ENCODE data around the gene PCDHA1. TPM values are rescaled to one million over a fixed set of nuclear protein-coding genes. Genes with fewer than 3 reads are reported as not detected.

PCDHA1 gene
- total RNA-seq, 4 donors from 2014 or later: 0.41 TPM; not detected in 3

DNA sequence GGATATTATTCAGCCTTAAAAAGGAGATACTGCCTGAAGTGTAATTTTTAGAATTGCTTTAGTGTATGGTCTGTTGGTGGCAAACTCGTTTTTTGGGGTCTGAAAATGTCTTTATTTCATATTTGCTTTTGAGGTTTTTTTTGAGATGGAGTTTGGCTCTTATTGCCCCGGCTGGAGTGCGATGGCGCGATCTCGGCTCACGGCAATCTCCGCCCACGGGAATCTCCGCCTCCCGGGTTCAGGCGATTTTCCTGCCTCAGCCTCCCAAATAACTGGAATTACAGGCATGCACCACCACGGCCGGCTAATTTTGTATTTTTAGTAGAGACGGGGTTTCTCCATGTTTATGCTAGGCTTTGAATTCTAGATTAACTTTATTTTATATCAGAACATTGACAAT is 245.1 kb downstream of the PCDHA1 start:
- Histone ChIP-seq H3K9me3 (no peaks in the 10 kb centered on the region), H3K4me3 (no peak overlapping the region), H3K27me3 (no peaks in the 10 kb centered on the region), H3K4me1 (no peaks in the 10 kb centered on the region), H3K36me3 (no peaks in the 10 kb centered on the region), H3K27ac (no peak overlapping the region)
- TF ChIP-seq, protein P1, sequence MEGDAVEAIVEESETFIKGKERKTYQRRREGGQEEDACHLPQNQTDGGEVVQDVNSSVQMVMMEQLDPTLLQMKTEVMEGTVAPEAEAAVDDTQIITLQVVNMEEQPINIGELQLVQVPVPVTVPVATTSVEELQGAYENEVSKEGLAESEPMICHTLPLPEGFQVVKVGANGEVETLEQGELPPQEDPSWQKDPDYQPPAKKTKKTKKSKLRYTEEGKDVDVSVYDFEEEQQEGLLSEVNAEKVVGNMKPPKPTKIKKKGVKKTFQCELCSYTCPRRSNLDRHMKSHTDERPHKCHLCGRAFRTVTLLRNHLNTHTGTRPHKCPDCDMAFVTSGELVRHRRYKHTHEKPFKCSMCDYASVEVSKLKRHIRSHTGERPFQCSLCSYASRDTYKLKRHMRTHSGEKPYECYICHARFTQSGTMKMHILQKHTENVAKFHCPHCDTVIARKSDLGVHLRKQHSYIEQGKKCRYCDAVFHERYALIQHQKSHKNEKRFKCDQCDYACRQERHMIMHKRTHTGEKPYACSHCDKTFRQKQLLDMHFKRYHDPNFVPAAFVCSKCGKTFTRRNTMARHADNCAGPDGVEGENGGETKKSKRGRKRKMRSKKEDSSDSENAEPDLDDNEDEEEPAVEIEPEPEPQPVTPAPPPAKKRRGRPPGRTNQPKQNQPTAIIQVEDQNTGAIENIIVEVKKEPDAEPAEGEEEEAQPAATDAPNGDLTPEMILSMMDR (IDR thresholded peaks at IDR 0.05): no peak
- TF ChIP-seq POLR2A (IDR thresholded peaks at IDR 0.05): no peak
- intact Hi-C loops (cut with DNase I; ENCODE audit: low total_unique reads): no loop called here
- DNase-seq: no peak

DNA sequence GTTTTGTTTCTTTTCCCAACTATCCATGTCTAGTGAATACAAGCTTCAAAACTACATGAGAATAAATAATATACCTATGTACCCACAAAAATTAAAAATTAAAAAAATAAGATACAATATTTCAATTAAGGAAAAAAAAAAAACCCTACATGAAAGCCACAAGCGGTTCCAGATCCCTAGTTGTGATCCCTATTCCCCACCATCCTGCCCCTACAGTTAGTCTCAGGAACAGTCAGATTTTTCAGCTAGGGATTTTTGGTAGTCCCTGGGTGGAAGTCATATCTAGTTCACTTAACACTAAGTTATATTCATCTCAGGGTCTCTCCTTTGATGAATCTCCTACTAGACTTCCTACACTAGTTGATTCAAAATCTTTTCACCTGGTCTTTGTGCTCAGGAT is 246.7 kb downstream of the PCDHA1 start:
- Histone ChIP-seq H3K9me3 (no peaks in the 10 kb centered on the region), H3K4me3 (no peak overlapping the region), H3K27me3 (no peaks in the 10 kb centered on the region), H3K36me3 (no peaks in the 10 kb centered on the region), H3K4me1 (no peaks in the 10 kb centered on the region), H3K27ac (no peak overlapping the region)
- intact Hi-C loops (cut with DNase I; ENCODE audit: low total_unique reads): no loop called here
- no peak for DNase-seq
- TF ChIP-seq, protein P1 (IDR thresholded peaks at IDR 0.05): no peak
- TF ChIP-seq POLR2A (IDR thresholded peaks at IDR 0.05): no peak

DNA sequence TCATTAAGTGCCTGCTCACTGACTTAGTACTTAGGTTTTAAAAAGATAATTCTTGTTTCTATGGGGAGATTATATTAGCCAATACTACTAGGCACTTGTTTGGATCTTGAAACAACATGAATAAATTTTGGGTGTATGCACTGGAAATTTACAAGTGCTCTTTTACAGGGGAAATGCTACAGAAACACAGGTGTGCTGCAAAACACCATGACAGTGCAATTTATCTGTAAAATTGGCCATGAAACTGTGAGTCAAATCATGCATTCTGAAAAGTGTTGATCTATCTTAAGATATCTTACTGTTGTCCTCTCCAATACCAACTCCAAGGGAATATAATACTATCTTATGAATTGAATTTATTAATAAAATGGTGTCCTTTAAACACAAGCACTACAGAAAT is 253.1 kb downstream of the PCDHA1 start:
- Histone ChIP-seq H3K4me3 (no peak overlapping the region), H3K36me3 (no peaks in the 10 kb centered on the region), H3K27me3 (peaks cover 0 to 5% of the 10 kb centered on the region in 2 donors), H3K4me1 (no peaks in the 10 kb centered on the region), H3K9me3 (no peaks in the 10 kb centered on the region), H3K27ac (no peak overlapping the region)
- intact Hi-C loops (cut with DNase I; ENCODE audit: low total_unique reads): no loop called here
- no peak for TF ChIP-seq POLR2A (IDR thresholded peaks at IDR 0.05)
- TF ChIP-seq, protein P1 (IDR thresholded peaks at IDR 0.05): no peak
- no peak for DNase-seq

DNA sequence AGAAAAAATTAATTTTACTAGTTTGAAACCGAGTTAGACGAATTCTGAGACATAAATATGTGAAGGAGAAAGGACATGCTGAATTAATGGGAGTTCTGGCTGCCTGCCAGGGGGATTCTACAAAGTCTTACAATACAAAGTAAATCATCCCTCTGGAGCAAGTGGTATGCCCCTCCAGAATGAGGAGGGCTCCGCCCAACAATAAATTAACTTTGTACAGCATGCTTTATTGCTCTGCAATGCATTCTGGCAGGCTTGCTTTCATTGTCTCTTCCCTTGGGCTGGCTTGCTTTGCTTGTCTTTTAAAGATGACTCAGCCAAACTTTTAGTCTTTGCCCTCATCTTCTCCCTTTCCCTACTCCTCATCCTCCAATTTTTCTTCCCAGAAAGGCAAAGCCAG is 253.6 kb downstream of the PCDHA1 start:
- intact Hi-C loops (cut with DNase I; ENCODE audit: low total_unique reads): no loop called here

DNA sequence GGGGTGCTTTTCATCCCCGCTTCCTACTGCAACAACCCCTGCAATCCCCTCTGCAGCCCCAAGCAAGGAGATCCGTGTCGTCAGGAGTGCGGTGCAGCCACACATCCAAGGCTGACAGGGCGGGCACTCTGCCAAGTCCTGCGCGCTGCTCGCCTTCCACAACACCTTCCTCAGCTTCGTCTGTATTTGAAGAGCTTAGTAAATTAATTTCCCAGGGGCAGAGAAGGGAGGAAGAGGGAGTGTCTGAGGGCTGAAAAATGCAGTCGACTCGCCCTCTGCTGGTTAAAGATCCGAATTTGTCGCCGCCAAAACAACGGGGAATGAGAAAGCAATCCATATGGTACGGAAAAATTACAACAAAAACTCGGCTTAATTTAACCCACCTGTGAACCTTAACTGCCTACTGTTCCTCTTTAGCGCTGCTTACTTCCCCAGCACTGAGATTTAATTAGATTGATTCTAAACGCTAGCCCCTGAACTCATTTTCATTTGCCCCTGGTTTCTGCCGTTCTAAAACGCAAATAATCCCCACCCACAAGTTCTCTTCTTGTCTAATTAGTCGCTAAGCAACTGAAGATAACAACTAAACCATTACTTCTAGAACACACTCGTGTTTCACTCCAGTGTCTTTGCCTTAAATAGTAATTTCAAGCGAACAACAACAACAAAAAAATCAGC is 254.3 kb downstream of the PCDHA1 start:
- Histone ChIP-seq H3K9me3 (no peaks in the 10 kb centered on the region), H3K27ac (peak overlapping the region; percentile 3 to 74), H3K36me3 (no peaks in the 10 kb centered on the region), H3K4me3 (peak overlapping the region; percentile 10 to 23), H3K27me3 (peaks cover 0 to 9% of the 10 kb centered on the region in 2 donors), H3K4me1 (no peaks in the 10 kb centered on the region)
- TF ChIP-seq, protein P1 (IDR thresholded peaks at IDR 0.05): peak; percentile 25 to 38 (median 33)
- TF ChIP-seq POLR2A (IDR thresholded peaks at IDR 0.05): no peak
- intact Hi-C loops (cut with DNase I; ENCODE audit: low total_unique reads): no loop called here
- DNase-seq: peak; percentile 18 to 20

More for the DNA sequence above, 253.6 kb downstream of the PCDHA1 start:
- Histone ChIP-seq H3K27ac (no peak overlapping the region), H3K4me3 (no peak overlapping the region), H3K36me3 (no peaks in the 10 kb centered on the region), H3K4me1 (no peaks in the 10 kb centered on the region), H3K27me3 (peaks cover 0 to 9% of the 10 kb centered on the region in 2 donors), H3K9me3 (no peaks in the 10 kb centered on the region)
- TF ChIP-seq POLR2A (IDR thresholded peaks at IDR 0.05): no peak
- TF ChIP-seq, protein P1 (IDR thresholded peaks at IDR 0.05): no peak
- no peak for DNase-seq

Data from uterus (tissue), 4 donors.